BJ (cell line): ENCODE measurements around the gene CORO2A. TPM values are rescaled to one million over a fixed set of nuclear protein-coding genes. Genes with fewer than 3 reads are reported as not detected.

Source experiments
- CTCF ChIA-PET: fragments of 350-600 bp; formaldehyde crosslinking; extraction: SDS; loops from one replicate; lab custom pipeline; 2021; ENCODE audit warnings: antibody characterized with exemption, inconsistent platforms; lab: Yijun Ruan, JAX
- POLR2A ChIA-PET: fragments of 300-600 bp; sonication (Branson Sonifier 250); formaldehyde crosslinking; extraction: SDS; loops from one replicate; lab custom pipeline; 2021; ENCODE audit warnings: antibody characterized with exemption; lab: Charles Lee
- DNase-seq: peaks from one replicate; pipeline ENCODE4 v3.0.0-alpha.2; 2011; ENCODE audit warnings: low read depth
- H3K27me3 ChIP-seq: 2 replicates; pipeline ENCODE4 v1.6.0; 2011; ENCODE audit warnings: low read length; ENCODE audit not compliant: control insufficient read depth, insufficient read depth
- H3K36me3 ChIP-seq: 2 replicates; pipeline ENCODE4 v1.5.1; 2011; ENCODE audit warnings: low read length; ENCODE audit not compliant: control insufficient read depth, insufficient read depth
- H3K4me3 ChIP-seq: 2 replicates; pipeline ENCODE4 v1.5.1; 2011; ENCODE audit warnings: low read depth, mild to moderate bottlenecking, control low read depth, low read length
- polyA plus RNA-seq: library from polyadenylated mRNA; depleted of rRNA; stranded (reverse); fragments of >200 nt; gene quantifications from 2 replicates; pipeline ENCODE4 v1.2.3, GENCODE V29; 2011
- TF ChIP-seq, protein P1 (sequence below): IDR thresholded peaks from 2 replicates; pipeline ENCODE4 v1.5.1; 2011; ENCODE audit warnings: low read depth, mild to moderate bottlenecking, control low read depth, inconsistent platforms, low read length, moderate library complexity; ENCODE audit not compliant: insufficient read depth

The CORO2A gene
- polyA plus RNA-seq, 1 experiment: 1.5 TPM

DNA sequence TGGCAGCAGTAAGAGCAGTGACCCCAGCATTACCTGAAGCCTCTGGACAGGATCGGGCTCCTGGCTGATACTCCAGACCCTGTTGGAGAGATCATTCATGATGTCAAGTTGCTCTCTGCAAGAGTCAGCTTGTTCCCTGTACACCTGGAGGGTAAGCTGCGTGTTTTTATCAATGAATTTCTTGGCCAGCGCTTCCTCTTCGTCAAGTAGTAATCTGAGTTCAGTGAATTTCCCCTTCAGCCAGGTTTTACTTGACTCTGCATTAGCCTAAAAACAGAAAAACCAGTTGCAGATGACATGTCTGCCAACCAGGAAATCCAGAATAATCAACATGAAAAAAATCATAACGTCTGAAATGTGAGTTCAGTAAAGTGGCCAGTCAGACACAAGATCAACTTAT is 92.5 kb downstream of the CORO2A start:
- no peak for DNase-seq
- H3K4me3 ChIP-seq: no peak overlapping the region
- peaks cover 2% of the 10 kb centered on the region; the same call in 1 of the 2 replicates for H3K36me3 ChIP-seq
- ChIA-PET POLR2A (no interaction called here), CTCF (interaction anchor here (0.8 kb wide), 1 partner anchor 15 kb away, joined by 3 read pairs; no protein-coding TSS in a partner anchor)
- no peaks in the 10 kb centered on the region for H3K27me3 ChIP-seq
- TF ChIP-seq, protein P1, sequence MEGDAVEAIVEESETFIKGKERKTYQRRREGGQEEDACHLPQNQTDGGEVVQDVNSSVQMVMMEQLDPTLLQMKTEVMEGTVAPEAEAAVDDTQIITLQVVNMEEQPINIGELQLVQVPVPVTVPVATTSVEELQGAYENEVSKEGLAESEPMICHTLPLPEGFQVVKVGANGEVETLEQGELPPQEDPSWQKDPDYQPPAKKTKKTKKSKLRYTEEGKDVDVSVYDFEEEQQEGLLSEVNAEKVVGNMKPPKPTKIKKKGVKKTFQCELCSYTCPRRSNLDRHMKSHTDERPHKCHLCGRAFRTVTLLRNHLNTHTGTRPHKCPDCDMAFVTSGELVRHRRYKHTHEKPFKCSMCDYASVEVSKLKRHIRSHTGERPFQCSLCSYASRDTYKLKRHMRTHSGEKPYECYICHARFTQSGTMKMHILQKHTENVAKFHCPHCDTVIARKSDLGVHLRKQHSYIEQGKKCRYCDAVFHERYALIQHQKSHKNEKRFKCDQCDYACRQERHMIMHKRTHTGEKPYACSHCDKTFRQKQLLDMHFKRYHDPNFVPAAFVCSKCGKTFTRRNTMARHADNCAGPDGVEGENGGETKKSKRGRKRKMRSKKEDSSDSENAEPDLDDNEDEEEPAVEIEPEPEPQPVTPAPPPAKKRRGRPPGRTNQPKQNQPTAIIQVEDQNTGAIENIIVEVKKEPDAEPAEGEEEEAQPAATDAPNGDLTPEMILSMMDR: no peak

DNA sequence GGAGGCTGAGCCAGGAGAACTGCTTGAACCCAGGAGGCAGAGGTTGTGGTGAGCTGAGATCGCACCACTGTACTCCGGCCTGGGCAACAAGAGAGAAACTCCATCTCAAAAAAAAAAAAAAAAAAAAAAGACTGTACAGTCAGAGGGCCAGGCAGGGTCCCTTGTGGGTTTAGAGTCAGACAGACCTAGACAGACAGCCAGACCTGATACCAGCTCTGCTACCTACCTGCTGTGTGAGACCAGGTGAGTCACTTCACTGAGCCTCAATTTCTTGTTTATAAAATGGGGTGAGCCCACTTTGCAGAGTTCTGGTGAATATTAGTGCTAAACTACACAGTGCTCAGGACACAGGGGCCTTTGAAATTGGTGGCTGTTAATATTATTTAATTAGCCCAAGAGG is 93.1 kb downstream of the CORO2A start:
- ChIA-PET CTCF (interaction anchor here (0.8 kb wide), 1 partner anchor 15 kb away, joined by 3 read pairs; no protein-coding TSS in a partner anchor), POLR2A (no interaction called here)
- TF ChIP-seq, protein P1: no peak
- peaks cover 2% of the 10 kb centered on the region; the same call in 1 of the 2 replicates for H3K36me3 ChIP-seq
- DNase-seq: no peak
- no peak overlapping the region for H3K4me3 ChIP-seq
- H3K27me3 ChIP-seq: no peaks in the 10 kb centered on the region

DNA sequence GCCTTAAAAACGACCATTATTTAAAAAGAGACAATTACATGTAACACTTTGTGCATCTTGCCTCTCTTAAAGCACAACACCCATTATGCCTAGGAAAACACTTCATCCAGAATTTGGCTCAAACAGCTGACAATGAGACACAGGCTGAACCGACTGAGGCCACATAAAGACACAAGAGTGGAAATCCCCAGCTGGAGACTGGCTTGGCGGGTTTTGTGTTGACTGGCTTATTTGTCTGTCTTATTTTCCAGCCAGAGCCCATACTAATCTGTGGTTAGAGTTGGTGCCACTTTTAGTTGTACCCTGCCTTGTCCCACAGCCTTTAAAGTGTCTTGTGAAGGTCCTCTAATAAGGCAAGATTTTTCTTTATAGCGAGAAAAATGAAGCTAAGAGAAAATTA is 94.6 kb downstream of the CORO2A start:
- Histone ChIP-seq H3K27me3 (no peaks in the 10 kb centered on the region), H3K36me3 (peaks cover 2% of the 10 kb centered on the region; the same call in 1 of the 2 replicates), H3K4me3 (no peak overlapping the region)
- TF ChIP-seq, protein P1: no peak
- POLR2A ChIA-PET: no interaction called here
- no peak for DNase-seq
- CTCF ChIA-PET: interaction anchor here (0.8 to 1.5 kb wide), 2 partner anchors 678 to 1378 kb away, joined by 3 to 4 read pairs; no protein-coding TSS in a partner anchor

DNA sequence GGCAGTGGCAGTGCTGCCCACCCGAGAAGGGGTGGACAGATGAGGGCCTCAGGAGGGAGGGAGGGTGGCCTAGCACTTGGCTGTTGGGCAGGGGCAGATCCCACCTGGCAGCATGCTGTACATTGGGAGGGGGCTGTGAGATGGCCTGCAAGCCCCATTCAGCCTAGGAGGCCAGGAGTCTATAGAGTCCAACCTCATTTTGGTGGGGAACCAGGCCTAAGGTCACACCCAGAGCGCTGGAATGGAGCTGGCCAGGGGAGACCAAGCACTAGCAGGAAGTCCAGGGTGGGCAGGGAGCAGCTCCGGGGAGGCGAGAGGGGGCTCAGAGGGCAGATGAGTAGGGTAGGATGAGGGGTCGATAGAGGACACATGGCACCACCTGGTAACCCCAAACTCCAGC is 96.3 kb downstream of the CORO2A start:
- TF ChIP-seq, protein P1: no peak
- Histone ChIP-seq H3K36me3 (peaks cover 2% of the 10 kb centered on the region; the same call in 1 of the 2 replicates), H3K4me3 (no peak overlapping the region), H3K27me3 (no peaks in the 10 kb centered on the region)
- ChIA-PET POLR2A (no interaction called here), CTCF (interaction anchor here (0.8 kb wide), 1 partner anchor 11 kb away, joined by 3 read pairs; no protein-coding TSS in a partner anchor)
- no peak for DNase-seq

DNA sequence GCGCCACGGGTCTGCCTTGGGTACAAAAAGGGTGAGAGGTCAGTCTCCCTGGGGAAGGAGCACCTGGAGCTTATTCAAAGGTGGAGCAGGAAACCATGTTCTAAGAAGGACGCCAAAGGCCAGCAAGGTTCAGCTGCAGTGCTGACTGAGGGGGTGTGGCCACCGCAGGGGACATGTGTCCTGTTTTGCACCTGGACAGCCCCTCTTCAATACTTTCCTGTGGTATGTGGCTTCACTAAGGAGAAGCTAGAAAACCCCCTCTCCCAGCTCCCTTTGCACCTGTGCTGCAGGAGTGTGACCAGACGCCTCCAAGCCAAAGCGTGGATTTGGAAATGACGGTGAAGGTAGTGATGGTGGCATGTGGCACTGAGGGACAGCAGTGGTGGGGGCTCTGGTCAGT is 97.0 kb downstream of the CORO2A start:
- DNase-seq: no peak
- Histone ChIP-seq H3K4me3 (no peak overlapping the region), H3K27me3 (no peaks in the 10 kb centered on the region), H3K36me3 (peaks cover 2% of the 10 kb centered on the region; the same call in 1 of the 2 replicates)
- CTCF ChIA-PET: interaction anchor here (0.9 kb wide), 1 partner anchor 9 kb away, joined by 3 read pairs; no protein-coding TSS in a partner anchor
- TF ChIP-seq, protein P1: no peak
- POLR2A ChIA-PET: no interaction called here
